ENCODE measurements around the gene LMO7.
"Not testable (repeated sequence)": the region's sequence is repeated elsewhere in the genome, so short reads cannot be mapped to it uniquely, and the experiment has no call there.

The LMO7 gene

DNA sequence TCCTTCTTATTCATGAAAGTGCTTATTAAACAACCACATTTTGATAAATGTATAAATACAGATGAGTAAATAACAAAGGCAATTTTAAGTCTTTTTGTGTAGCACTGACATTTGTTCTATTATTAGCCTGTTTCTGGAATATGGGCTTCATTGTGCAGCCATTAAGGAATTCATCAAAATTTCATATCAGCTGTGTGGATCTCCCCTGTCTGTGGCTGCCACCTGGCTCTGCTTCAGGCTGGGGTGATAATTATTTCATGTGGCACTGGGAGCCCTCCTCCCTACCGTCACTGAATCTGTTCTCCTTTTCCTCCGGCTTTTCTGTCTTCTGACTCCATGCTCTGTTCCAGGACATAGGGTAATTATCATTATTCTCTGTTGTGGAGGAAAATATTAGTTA lies 57.1 kb downstream of the LMO7 start:
- in situ Hi-C loops (cut with HindIII; ENCODE audit: low pct_ligation_motif_present, low sequenced_read_pairs) = no loop called here
- TF ChIP-seq, protein P1, sequence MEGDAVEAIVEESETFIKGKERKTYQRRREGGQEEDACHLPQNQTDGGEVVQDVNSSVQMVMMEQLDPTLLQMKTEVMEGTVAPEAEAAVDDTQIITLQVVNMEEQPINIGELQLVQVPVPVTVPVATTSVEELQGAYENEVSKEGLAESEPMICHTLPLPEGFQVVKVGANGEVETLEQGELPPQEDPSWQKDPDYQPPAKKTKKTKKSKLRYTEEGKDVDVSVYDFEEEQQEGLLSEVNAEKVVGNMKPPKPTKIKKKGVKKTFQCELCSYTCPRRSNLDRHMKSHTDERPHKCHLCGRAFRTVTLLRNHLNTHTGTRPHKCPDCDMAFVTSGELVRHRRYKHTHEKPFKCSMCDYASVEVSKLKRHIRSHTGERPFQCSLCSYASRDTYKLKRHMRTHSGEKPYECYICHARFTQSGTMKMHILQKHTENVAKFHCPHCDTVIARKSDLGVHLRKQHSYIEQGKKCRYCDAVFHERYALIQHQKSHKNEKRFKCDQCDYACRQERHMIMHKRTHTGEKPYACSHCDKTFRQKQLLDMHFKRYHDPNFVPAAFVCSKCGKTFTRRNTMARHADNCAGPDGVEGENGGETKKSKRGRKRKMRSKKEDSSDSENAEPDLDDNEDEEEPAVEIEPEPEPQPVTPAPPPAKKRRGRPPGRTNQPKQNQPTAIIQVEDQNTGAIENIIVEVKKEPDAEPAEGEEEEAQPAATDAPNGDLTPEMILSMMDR (IDR thresholded peaks at IDR 0.05; ENCODE audit: low read depth, low read length, missing control alignments) = no peak

DNA sequence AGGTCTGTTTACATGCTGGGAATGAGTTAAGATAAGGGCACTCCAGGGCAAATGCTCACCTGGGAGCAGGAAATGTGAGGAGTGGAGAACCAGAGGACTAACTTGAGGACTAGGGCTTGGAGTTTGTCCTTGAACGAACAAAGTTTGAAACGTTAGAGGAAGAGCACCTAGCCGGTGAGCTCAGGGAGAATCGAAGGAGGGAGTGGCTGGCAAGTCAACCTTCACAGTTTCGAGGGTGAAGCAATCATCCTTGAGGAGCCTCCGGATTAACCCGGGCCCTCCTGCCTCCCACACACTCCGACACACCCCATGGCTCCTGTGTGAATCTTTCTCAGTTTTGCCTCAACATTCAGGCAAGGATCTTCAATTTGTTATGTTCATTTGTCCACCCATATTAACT lies 58.6 kb downstream of the LMO7 start:
- Histone ChIP-seq H3K27ac (no peak overlapping the region), H3K27me3 (replicated peaks) (no peaks in the 10 kb centered on the region), H3K36me3 (replicated peaks) (peaks cover 13% of the 10 kb centered on the region), H3K4me3 (ENCODE audit: low read depth, low read length) (no peak overlapping the region)
- in situ Hi-C loops (cut with HindIII; ENCODE audit: low pct_ligation_motif_present, low sequenced_read_pairs) = no loop called here
- TF ChIP-seq, protein P1 (IDR thresholded peaks at IDR 0.05; ENCODE audit: low read depth, low read length, missing control alignments) = no peak
- DNase-seq = no peak

More for the DNA sequence above, 57.1 kb downstream of the LMO7 start:
- DNase-seq = no peak
- H3K4me3 ChIP-seq (ENCODE audit: low read depth, low read length) = no peak overlapping the region
- peaks cover 15% of the 10 kb centered on the region for H3K36me3 ChIP-seq (replicated peaks)
- no peak overlapping the region for H3K27ac ChIP-seq
- H3K27me3 ChIP-seq (replicated peaks) = no peaks in the 10 kb centered on the region

DNA sequence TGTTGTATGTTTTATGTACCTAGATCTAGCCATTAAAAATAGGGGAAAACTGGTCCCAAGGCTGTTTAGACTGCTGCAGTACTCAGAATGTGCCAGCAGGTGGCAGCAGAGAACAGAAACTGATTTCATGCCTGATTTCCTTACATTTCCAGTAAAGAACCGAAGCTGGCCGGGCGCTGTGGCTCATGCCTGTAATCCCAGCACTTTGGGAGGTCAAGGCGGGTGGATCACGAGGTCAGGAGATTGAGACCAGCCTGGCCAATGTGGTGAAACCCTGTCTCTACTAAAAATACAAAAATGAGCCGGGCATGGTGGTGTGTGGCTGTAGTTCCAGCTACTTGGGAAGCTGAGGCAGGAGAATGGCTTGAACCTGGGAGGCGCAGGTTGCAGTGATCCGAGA lies 59.8 kb downstream of the LMO7 start:
- H3K4me3 ChIP-seq (ENCODE audit: low read depth, low read length); H3K27me3 ChIP-seq (replicated peaks); H3K27ac ChIP-seq; in situ Hi-C loops (cut with HindIII; ENCODE audit: low pct_ligation_motif_present, low sequenced_read_pairs): not testable (repeated sequence)
- DNase-seq = peak; percentile 69
- peaks cover 13% of the 10 kb centered on the region for H3K36me3 ChIP-seq (replicated peaks)
- TF ChIP-seq, protein P1 (IDR thresholded peaks at IDR 0.05; ENCODE audit: low read depth, low read length, missing control alignments) = peak; percentile 88

DNA sequence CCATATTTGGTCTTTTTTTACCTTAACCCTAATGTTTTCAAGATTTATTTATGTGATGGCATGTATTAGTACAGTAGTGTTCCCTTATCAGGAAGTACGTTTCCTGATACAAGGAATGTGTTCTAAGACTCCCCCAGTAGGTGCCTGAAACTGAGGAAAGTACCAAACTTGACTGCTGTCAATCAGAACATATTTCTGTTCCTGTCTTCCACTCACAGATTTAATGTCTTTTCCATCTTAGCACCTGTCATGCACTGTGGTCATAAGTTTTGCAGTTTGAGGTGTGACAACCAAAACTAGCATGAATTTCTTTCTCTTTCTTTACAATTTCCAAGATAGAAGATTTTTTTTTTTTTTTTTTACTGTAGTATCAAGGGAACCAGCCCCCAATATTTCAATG lies 62.9 kb downstream of the LMO7 start:
- no peak for DNase-seq
- TF ChIP-seq, protein P1 (IDR thresholded peaks at IDR 0.05; ENCODE audit: low read depth, low read length, missing control alignments) = no peak

DNA sequence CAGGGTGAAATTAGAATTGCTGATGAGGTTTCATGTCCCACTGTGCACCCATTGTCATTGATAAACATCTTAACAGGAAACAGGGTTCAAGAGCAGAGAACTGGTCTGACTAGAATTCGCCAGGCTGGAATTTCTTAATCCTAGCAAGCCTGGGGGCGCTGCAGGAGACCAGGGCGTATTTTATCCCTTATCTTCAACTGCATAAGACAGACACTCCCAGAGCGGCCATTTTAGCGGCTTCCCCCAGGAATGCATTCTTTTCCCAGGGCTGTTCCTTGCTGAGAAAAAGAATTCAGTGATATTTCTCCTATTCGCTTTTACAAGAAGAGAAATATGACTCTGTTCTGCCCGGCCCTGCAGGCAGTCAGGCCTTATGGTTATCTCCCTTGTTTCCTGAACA lies 63.6 kb downstream of the LMO7 start:
- DNase-seq; H3K36me3 ChIP-seq (replicated peaks); in situ Hi-C loops (cut with HindIII; ENCODE audit: low pct_ligation_motif_present, low sequenced_read_pairs); H3K27me3 ChIP-seq (replicated peaks); H3K27ac ChIP-seq; H3K4me3 ChIP-seq (ENCODE audit: low read depth, low read length): not testable (repeated sequence)

More for the DNA sequence above, 62.9 kb downstream of the LMO7 start:
- no peak overlapping the region for H3K27ac ChIP-seq
- no peaks in the 10 kb centered on the region for H3K27me3 ChIP-seq (replicated peaks)
- in situ Hi-C loops (cut with HindIII; ENCODE audit: low pct_ligation_motif_present, low sequenced_read_pairs) = no loop called here
- H3K36me3 ChIP-seq (replicated peaks) = peaks cover 9% of the 10 kb centered on the region
- H3K4me3 ChIP-seq (ENCODE audit: low read depth, low read length) = no peak overlapping the region

DNA sequence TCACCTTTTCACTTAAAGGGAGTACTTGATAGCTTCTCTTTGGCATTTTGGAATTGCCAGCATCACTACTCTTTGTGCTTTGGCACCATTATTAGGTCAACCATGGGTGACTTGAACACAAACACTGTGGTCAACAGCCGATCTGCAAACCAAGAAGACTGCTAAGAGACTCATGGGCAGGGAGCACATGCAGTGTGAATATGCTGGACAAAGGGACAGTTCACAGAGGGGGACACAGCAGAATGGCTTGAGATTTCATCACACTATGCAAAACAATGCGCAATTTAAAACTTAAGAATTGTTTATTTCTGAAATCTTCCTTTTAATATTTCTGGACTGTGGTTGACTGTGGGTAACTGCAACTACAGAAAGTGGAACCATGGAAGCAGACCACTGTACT lies 64.4 kb downstream of the LMO7 start:
- H3K27me3 ChIP-seq (replicated peaks) = no peaks in the 10 kb centered on the region
- no peak overlapping the region for H3K27ac ChIP-seq
- H3K36me3 ChIP-seq (replicated peaks) = peaks cover 9% of the 10 kb centered on the region
- no peak overlapping the region for H3K4me3 ChIP-seq (ENCODE audit: low read depth, low read length)
- DNase-seq = no peak
- TF ChIP-seq, protein P1 (IDR thresholded peaks at IDR 0.05; ENCODE audit: low read depth, low read length, missing control alignments) = no peak
- in situ Hi-C loops (cut with HindIII; ENCODE audit: low pct_ligation_motif_present, low sequenced_read_pairs) = no loop called here
